Trophoblast cell (in vitro differentiated cells and primary cell): ENCODE measurements around the gene PACS1.

ENCODE experiments used
- DNase-seq, 2 donors: peaks; one replicate each; pipeline ENCODE4 v3.0.0-alpha.2; 2016
- H2AFZ ChIP-seq: 2 replicates; pipeline ENCODE4 v1.6.1; 2013; ENCODE audit warnings: low read length, moderate library complexity, mild to moderate bottlenecking; ENCODE audit not compliant: insufficient read depth, poor library complexity
- H2AK5ac ChIP-seq: 2 replicates; pipeline ENCODE4 v1.6.1; 2013; ENCODE audit warnings: mild to moderate bottlenecking, low read length
- H2BK120ac ChIP-seq: 2 replicates; pipeline ENCODE4 v1.6.1; 2013; ENCODE audit warnings: low read length, mild to moderate bottlenecking, moderate library complexity; ENCODE audit not compliant: insufficient read depth, poor library complexity
- H2BK12ac ChIP-seq: 2 replicates; pipeline ENCODE4 v1.6.1; 2013; ENCODE audit warnings: mild to moderate bottlenecking, low read length, moderate library complexity
- H2BK5ac ChIP-seq: 2 replicates; pipeline ENCODE4 v1.6.1; 2013; ENCODE audit warnings: low read length, low read depth, moderate library complexity, mild to moderate bottlenecking; ENCODE audit not compliant: poor library complexity
- H3K14ac ChIP-seq: 2 replicates; pipeline ENCODE4 v1.6.1; 2013; ENCODE audit warnings: mild to moderate bottlenecking, low read length
- H3K18ac ChIP-seq: 2 replicates; pipeline ENCODE4 v1.6.1; 2013; ENCODE audit warnings: mild to moderate bottlenecking, low read length
- H3K23ac ChIP-seq: 2 replicates; pipeline ENCODE4 v1.6.1; 2013; ENCODE audit warnings: low read length
- H3K27ac ChIP-seq: 2 replicates; pipeline ENCODE4 v1.5.1; 2013; ENCODE audit warnings: low read depth, mild to moderate bottlenecking, inconsistent platforms, low read length, moderate library complexity
- H3K27me3 ChIP-seq: 2 replicates; pipeline ENCODE4 v1.6.1; 2013; ENCODE audit warnings: inconsistent platforms, mild to moderate bottlenecking, low read length, moderate library complexity; ENCODE audit not compliant: insufficient read depth
- H3K36me3 ChIP-seq, 2 experiments: 1 replicate in 1 of 2; 2 replicates in 1 of 2; pipeline ENCODE4 v1.6.1; 2013; ENCODE audit warnings: low read length in 2 of 2, mild to moderate bottlenecking in 2 of 2, moderate library complexity in 1 of 2; ENCODE audit not compliant: insufficient read depth in 2 of 2, control insufficient read depth in 1 of 2
- H3K4ac ChIP-seq: 2 replicates; pipeline ENCODE4 v1.6.1; 2013; ENCODE audit warnings: low read depth, mild to moderate bottlenecking, low read length, moderate library complexity
- H3K4me1 ChIP-seq, 2 experiments: 1 replicate in 1 of 2; 2 replicates in 1 of 2; pipeline ENCODE4 v1.6.1; 2013; ENCODE audit warnings: low read length in 2 of 2, mild to moderate bottlenecking in 2 of 2, moderate library complexity in 1 of 2; ENCODE audit not compliant: insufficient read depth in 2 of 2, control insufficient read depth in 1 of 2
- H3K4me2 ChIP-seq: 2 replicates; pipeline ENCODE4 v1.6.1; 2013; ENCODE audit warnings: inconsistent platforms, mild to moderate bottlenecking, low read length, moderate library complexity
- H3K4me3 ChIP-seq: 2 replicates; pipeline ENCODE4 v1.5.1; 2013; ENCODE audit warnings: mild to moderate bottlenecking, low read depth, low read length, inconsistent platforms
- H3K79me1 ChIP-seq: one replicate; pipeline ENCODE4 v1.6.1; 2013; ENCODE audit warnings: low read length
- H3K79me2 ChIP-seq: 2 replicates; pipeline ENCODE4 v1.6.1; 2013; ENCODE audit warnings: low read length, mild to moderate bottlenecking; ENCODE audit not compliant: control insufficient read depth, insufficient read depth, poor library complexity
- H3K9ac ChIP-seq: 2 replicates; pipeline ENCODE4 v1.6.1; 2013; ENCODE audit warnings: mild to moderate bottlenecking, low read length
- H3K9me3 ChIP-seq: 2 replicates; pipeline ENCODE4 v1.6.1; 2013; ENCODE audit warnings: low read depth, mild to moderate bottlenecking, control low read depth, inconsistent platforms, low read length; ENCODE audit not compliant: insufficient read depth
- H4K12ac ChIP-seq: 2 replicates; pipeline ENCODE4 v1.6.1; 2013; ENCODE audit warnings: low read depth, mild to moderate bottlenecking, low read length, moderate library complexity
- H4K8ac ChIP-seq: 2 replicates; pipeline ENCODE4 v1.6.1; 2013; ENCODE audit warnings: low read depth, mild to moderate bottlenecking, low read length, moderate library complexity
- H4K91ac ChIP-seq: one replicate; pipeline ENCODE4 v1.6.1; 2013; ENCODE audit warnings: low read depth, mild to moderate bottlenecking, low read length, moderate library complexity
- WGBS: extraction: QIAGEN DNeasy Blood & Tissue Kit; methylation state at CpG from one replicate; pipeline ENCODE4 v1.1.7; 2013; ENCODE audit warnings: missing lambda C conversion rate; ENCODE audit not compliant: insufficient read length, insufficient coverage; ENCODE audit errors: extremely low coverage; 5-methylcytosine and 5-hydroxymethylcytosine counted together

The PACS1 gene

DNA sequence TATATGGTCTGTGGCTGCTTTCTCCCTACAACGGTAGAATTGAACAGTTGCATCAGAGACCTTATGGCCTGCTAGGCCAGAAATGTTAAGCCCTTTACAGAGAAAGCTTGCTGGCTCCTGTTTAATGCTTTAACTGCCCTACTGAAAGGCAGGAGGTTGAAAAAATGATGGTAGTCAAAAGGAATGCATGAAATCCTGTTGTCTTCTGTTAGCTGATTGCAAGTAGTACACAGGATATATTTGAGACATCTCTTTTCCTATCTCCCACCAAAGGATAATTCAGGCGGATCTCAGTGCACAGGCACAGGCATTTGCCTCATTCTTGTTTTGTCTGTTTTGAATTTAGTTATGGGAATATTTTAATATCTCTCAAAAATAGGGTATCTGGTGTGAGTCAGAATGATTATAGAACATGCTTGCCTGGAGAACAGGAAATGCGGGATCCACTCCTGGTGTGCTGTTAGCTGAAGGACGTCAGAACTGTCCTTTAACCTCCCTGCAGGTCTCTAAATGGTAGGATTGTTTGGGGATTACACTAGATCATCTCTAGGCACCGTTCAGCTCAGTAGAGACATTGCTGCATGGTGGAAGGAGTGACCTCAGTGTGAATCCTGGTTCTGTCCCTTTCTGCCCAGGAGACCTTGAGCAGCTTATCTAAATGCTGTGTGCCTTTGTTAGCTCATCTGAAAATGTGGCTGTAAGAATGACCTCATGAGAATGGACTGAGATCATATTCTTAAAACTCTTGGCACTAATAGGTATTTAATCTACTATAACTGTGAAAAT lies 49.5 kb downstream of the PACS1 start:
- H3K9me3 ChIP-seq: no peaks in the 10 kb centered on the region

DNA sequence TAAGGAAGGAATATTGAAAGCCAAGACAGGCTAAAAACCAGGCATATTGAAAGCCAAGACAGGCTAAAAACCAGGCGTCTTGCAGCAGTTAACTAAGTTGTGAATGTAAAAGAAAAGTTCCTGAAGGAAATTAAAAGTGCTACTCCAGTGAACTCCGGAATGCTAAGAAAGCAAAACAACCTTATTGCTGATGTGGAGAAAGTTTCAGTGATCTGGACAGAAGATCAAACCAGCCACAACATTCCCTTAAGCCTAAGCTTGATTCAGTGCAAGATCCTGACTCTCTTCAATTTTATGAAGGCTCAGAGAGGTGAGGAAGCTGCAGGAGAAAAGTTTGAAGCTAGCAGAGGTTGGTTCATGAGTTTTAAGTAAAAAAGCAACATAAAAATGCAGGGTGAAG lies 51.4 kb downstream of the PACS1 start:
- H4K12ac ChIP-seq: no peak overlapping the region
- no peak overlapping the region for H3K23ac ChIP-seq
- no peak overlapping the region for H2BK120ac ChIP-seq
- peaks cover 22% of the 10 kb centered on the region for H3K79me1 ChIP-seq
- H3K79me2 ChIP-seq: peaks cover 9% of the 10 kb centered on the region
- H3K18ac ChIP-seq: no peak overlapping the region
- no peak overlapping the region for H3K9ac ChIP-seq
- no peak overlapping the region for H2BK12ac ChIP-seq
- WGBS: no CpG with 5 or more reads among the region's 2 CpGs
- no peak overlapping the region for H3K4me3 ChIP-seq
- H3K4ac ChIP-seq: no peak overlapping the region
- H4K8ac ChIP-seq: no peak overlapping the region
- H3K4me1 ChIP-seq: peaks cover 24 to 32% of the 10 kb centered on the region in 2 experiments
- H3K4me2 ChIP-seq: no peak overlapping the region
- no peak for DNase-seq
- no peaks in the 10 kb centered on the region for H3K36me3 ChIP-seq
- peak overlapping the region; percentile 20 for H3K27ac ChIP-seq
- no peak overlapping the region for H2BK5ac ChIP-seq
- H4K91ac ChIP-seq: no peak overlapping the region
- H2AFZ ChIP-seq: no peak overlapping the region
- H2AK5ac ChIP-seq: no peak overlapping the region
- no peaks in the 10 kb centered on the region for H3K27me3 ChIP-seq
- no peaks in the 10 kb centered on the region for H3K9me3 ChIP-seq
- H3K14ac ChIP-seq: no peak overlapping the region

More for the DNA sequence above, 49.5 kb downstream of the PACS1 start:
- peaks cover 21% of the 10 kb centered on the region for H3K79me1 ChIP-seq
- H3K23ac ChIP-seq: no peak overlapping the region
- no peak overlapping the region for H4K12ac ChIP-seq
- peak overlapping the region; percentile 73 for H2BK5ac ChIP-seq
- no peaks in the 10 kb centered on the region for H3K27me3 ChIP-seq
- peak overlapping the region; percentile 57 for H3K18ac ChIP-seq
- peak; percentile 79 to 91 for DNase-seq
- peaks cover 7% of the 10 kb centered on the region for H3K79me2 ChIP-seq
- peak overlapping the region; percentile 95 for H3K27ac ChIP-seq
- WGBS: no CpG with 5 or more reads among the region's 5 CpGs
- peak overlapping the region; percentile 47 for H3K4me2 ChIP-seq
- H2AFZ ChIP-seq: no peak overlapping the region
- peak overlapping the region; percentile 24 for H3K14ac ChIP-seq
- H2AK5ac ChIP-seq: no peak overlapping the region
- H2BK120ac ChIP-seq: peak overlapping the region; percentile 84
- no peaks in the 10 kb centered on the region for H3K36me3 ChIP-seq
- no peak overlapping the region for H4K8ac ChIP-seq
- peaks cover 27 to 29% of the 10 kb centered on the region in 2 experiments for H3K4me1 ChIP-seq
- H3K4ac ChIP-seq: peak overlapping the region; percentile 47
- H4K91ac ChIP-seq: peak overlapping the region; percentile 63
- H2BK12ac ChIP-seq: peak overlapping the region; percentile 11
- H3K9ac ChIP-seq: no peak overlapping the region
- H3K4me3 ChIP-seq: no peak overlapping the region

GRCh38 chr11:66123902-66124301 lies 53.8 kb downstream of the PACS1 start:
- no peaks in the 10 kb centered on the region for H3K36me3 ChIP-seq
- H2BK120ac ChIP-seq: peak overlapping the region; percentile 79

GRCh38 chr11:66124564-66124963 lies 54.5 kb downstream of the PACS1 start:
- no peak overlapping the region for H4K12ac ChIP-seq
- no peak overlapping the region for H3K14ac ChIP-seq
- H4K8ac ChIP-seq: no peak overlapping the region
- H3K4me1 ChIP-seq: peaks cover 22 to 29% of the 10 kb centered on the region in 2 experiments
- no peak overlapping the region for H2AK5ac ChIP-seq
- H2BK5ac ChIP-seq: no peak overlapping the region
- H2AFZ ChIP-seq: no peak overlapping the region
- no peak overlapping the region for H2BK12ac ChIP-seq
- H3K79me1 ChIP-seq: peaks cover 20% of the 10 kb centered on the region
- no peak overlapping the region for H3K9ac ChIP-seq
- H3K23ac ChIP-seq: no peak overlapping the region
- no peaks in the 10 kb centered on the region for H3K36me3 ChIP-seq
- H3K4me2 ChIP-seq: no peak overlapping the region
- no peak overlapping the region for H3K18ac ChIP-seq
- H2BK120ac ChIP-seq: peak overlapping the region; percentile 44
- H3K9me3 ChIP-seq: no peaks in the 10 kb centered on the region
- peak overlapping the region; percentile 50 for H4K91ac ChIP-seq
- H3K79me2 ChIP-seq: peaks cover 8% of the 10 kb centered on the region
- H3K4me3 ChIP-seq: no peak overlapping the region
- no peaks in the 10 kb centered on the region for H3K27me3 ChIP-seq
- H3K27ac ChIP-seq: peak overlapping the region; percentile 49
- WGBS: no CpG with 5 or more reads among the region's 3 CpGs
- peak overlapping the region; percentile 72 for H3K4ac ChIP-seq
- DNase-seq: peak in 1 of 2 donors; percentile 51

More at GRCh38 chr11:66123902-66124301, 53.8 kb downstream of the PACS1 start:
- no peak overlapping the region for H3K9ac ChIP-seq
- H3K23ac ChIP-seq: no peak overlapping the region
- H2AFZ ChIP-seq: no peak overlapping the region
- H4K8ac ChIP-seq: no peak overlapping the region
- no peak overlapping the region for H4K12ac ChIP-seq
- H3K27me3 ChIP-seq: no peaks in the 10 kb centered on the region
- no peak for DNase-seq
- H3K79me1 ChIP-seq: peaks cover 22% of the 10 kb centered on the region
- H3K4ac ChIP-seq: no peak overlapping the region
- peak overlapping the region; percentile 86 for H2BK12ac ChIP-seq
- no peak overlapping the region for H3K14ac ChIP-seq
- no peaks in the 10 kb centered on the region for H3K9me3 ChIP-seq
- peak overlapping the region; percentile 57 for H2BK5ac ChIP-seq
- H3K4me1 ChIP-seq: peaks cover 24 to 30% of the 10 kb centered on the region in 2 experiments
- peak overlapping the region; percentile 73 for H4K91ac ChIP-seq
- H3K18ac ChIP-seq: no peak overlapping the region
- H2AK5ac ChIP-seq: no peak overlapping the region
- no CpG with 5 or more reads among the region's 6 CpGs for WGBS
- peak overlapping the region; percentile 53 for H3K27ac ChIP-seq
- H3K4me3 ChIP-seq: no peak overlapping the region
- no peak overlapping the region for H3K4me2 ChIP-seq
- peaks cover 10% of the 10 kb centered on the region for H3K79me2 ChIP-seq
